NCI-H1436 (cell line): ENCODE results near the gene PRR35.

Source experiments
- DNase-seq: peaks from one replicate; lab custom pipeline; 2025; lab: John Stamatoyannopoulos, UW

PRR35 gene

GRCh38 chr16:528111-529011 is 31.8 kb upstream of the PRR35 start:
- DNase-seq = no peak

GRCh38 chr16:529012-529575 is 31.1 kb upstream of the PRR35 start:
- no peak for DNase-seq

GRCh38 chr16:530111-530817 is 29.9 kb upstream of the PRR35 start:
- DNase-seq = no peak

- no peak for DNase-seq
Measured at GRCh38 chr16:531494-532125, 28.6 kb upstream of the PRR35 start.

GRCh38 chr16:533391-534123 is 26.6 kb upstream of the PRR35 start:
- DNase-seq = no peak

GRCh38 chr16:534135-534534 is 26.1 kb upstream of the PRR35 start:
- DNase-seq = no peak

GRCh38 chr16:534856-535445 is 25.2 kb upstream of the PRR35 start:
- DNase-seq = no peak

- no peak for DNase-seq
Measured at GRCh38 chr16:535446-536405, 24.5 kb upstream of the PRR35 start.

GRCh38 chr16:536746-537145 is 23.4 kb upstream of the PRR35 start:
- DNase-seq = no peak

- DNase-seq = no peak
Measured at GRCh38 chr16:537415-538335, 22.5 kb upstream of the PRR35 start.

GRCh38 chr16:539901-540530 is 20.2 kb upstream of the PRR35 start:
- no peak for DNase-seq

GRCh38 chr16:540645-541340 is 19.4 kb upstream of the PRR35 start:
- DNase-seq = no peak

GRCh38 chr16:543301-544164 is 16.7 kb upstream of the PRR35 start:
- DNase-seq = no peak

GRCh38 chr16:544517-544916 is 15.7 kb upstream of the PRR35 start:
- no peak for DNase-seq

- DNase-seq = peak; percentile 81
Measured at GRCh38 chr16:546909-547770, 13.1 kb upstream of the PRR35 start.

- no peak for DNase-seq
Measured at GRCh38 chr16:548586-548985, 11.6 kb upstream of the PRR35 start.
